IPS-NIHi7 (cell line): ENCODE data around the gene POTEJ.
"Not testable (repeated sequence)": the region's sequence is repeated elsewhere in the genome, so short reads cannot be mapped to it uniquely, and the experiment has no call there.

Experiments used
- DNase-seq: peaks from one replicate; pipeline ENCODE4 v3.0.0; 2012; ENCODE audit warnings: mixed read lengths; ENCODE audit errors: extremely low spot score

Gene POTEJ

DNA sequence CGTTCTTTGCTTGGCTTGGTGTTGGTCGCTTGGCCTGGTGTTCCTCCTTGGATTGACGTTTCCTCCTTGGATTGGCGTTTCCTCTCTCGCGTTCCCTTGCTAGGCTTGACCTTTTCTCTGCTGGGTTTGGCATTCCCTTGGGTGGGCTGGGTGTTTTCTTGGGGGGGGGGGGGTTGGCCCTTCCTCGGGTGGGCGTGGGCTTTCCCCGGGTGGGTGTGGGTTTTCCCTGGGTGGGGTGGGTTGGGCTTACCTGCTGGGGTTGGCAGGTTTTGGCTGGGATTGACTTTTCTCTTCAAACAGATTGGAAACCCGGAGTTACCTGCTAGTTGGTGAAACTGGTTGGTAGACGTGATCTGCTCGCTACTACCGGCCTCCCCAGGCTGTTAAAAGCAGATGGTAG is at the start of gene POTEJ:
Gene POTEJ (plus strand): TSS at position 301 of the 400 bp plus-strand sequence. CDS start 93 bp downstream, at position 394.
- not testable (repeated sequence) for DNase-seq

DNA sequence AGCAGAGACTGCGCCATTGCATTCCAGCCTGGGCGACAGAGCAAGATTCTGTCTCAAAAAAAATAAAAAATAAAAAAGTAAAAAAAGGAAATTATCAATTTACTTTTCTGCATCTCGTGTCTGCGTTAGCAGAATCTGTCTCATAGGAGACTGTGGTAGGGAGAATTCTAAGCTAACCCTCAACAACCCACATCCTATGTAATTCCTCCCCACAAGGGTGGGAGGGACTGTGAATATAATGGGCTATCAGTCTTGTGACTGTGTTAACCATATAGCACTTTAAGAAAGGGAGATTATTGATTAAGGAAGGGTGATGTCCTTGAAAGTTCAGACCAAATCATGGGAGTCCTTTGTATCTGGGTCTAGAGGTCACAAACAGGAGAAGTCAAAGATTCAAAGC is 45.1 kb upstream of the POTEJ start:
- DNase-seq, result not testable (repeated sequence)

DNA sequence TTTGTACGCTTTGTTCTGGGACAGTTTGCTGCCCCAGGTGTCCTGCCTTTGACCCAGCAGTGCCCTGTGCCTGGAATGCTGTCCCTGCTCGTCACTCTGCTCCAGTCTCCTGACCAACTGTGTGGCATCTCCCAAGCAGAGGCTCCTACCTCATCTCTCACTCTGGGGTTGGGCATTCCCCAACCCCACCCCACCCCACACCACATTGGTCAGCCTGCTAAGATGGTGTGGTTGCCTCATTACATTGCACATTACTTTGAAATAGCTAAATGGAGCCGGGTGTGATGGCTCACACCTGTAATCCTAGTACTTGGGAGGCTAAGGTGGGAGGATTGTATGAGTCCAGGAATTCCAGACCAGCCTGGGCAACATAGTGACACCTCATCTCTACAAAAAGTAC is 39.3 kb upstream of the POTEJ start:
- not testable (repeated sequence) for DNase-seq

DNA sequence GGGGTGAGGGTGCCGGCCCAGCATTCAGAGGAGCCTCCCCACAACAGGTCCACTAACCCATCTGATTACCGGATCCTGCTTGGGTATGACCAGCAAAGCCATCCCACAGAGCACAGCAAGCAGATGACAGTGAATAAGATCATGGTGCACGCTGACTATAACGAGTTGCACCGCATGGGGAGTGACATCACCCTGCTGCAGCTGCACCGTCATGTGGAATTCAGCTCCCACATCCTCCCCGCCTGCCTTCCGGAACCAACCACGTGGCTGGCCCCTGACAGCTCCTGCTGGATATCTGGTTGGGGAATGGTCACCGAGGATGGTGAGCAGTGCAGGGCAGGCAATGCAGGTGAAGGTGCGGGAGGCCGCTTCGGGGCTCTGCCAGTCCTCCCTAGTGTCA is 37.0 kb upstream of the POTEJ start:
- DNase-seq, result not testable (repeated sequence)

DNA sequence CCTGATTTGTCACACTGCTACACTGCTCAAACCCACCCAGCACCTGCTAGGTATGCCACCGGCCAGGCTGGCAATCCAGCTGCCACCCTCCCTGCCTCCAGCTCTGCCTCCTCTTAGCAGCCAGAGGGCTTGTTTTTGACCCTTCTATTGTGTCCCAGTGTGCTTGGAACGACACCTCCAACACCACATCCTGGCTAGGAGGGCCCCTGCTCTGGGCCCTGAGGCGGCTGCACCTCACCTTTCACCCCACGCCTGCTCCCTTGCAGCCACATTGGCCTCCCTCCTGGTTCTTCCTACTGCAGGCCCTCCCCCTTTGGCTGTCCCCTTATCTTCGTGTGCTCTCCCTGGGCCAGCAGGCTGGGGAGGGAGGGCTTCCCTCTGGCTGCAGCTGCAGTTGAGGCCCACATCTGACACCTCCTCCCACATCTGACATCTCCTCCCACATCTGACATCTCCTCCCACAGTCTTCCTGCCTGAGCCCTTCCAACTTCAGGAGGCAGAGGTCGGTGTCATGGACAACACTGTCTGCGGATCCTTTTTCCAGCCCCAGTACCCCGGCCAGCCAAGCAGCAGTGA is 34.9 kb upstream of the POTEJ start:
- not testable (repeated sequence) for DNase-seq

DNA sequence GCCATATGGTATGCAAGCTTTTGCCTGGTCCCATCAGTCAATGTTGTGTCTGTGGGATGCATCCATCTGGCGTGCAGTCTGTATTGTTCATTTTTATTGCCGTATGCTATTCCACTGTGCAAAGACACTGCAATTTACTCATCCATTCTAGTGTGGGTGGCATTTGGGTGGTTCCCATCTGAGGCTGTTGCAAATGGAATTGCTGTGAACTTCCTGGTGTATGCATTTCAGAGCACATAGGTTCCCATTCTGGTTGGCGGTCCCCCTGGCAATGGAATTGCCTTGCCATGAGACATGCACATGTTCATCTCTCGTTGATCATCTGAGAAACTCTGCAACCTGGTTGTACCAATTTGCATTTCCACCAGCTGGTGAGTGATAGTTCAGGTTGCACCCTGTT is 33.7 kb upstream of the POTEJ start:
- not testable (repeated sequence) for DNase-seq

DNA sequence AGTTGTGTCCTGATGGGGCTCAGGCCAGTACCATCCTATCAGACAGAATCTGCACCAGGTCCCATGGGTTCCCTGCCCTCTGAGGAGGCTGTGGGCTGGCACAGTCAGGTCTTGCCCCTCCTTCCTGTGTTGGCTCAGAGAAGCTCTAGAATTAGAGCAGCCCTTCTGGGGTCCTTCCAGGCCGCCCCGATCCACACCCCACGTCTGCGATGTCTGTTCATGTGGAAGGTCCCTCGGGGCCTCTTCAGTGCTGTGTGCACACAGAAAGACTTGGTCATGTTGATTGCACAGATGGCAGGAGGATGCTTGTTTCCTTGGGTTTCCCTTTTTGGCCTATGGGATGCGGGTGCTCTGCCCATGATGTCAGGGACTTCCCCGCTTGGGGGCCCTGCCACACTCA is 32.1 kb upstream of the POTEJ start:
- not testable (repeated sequence) for DNase-seq

DNA sequence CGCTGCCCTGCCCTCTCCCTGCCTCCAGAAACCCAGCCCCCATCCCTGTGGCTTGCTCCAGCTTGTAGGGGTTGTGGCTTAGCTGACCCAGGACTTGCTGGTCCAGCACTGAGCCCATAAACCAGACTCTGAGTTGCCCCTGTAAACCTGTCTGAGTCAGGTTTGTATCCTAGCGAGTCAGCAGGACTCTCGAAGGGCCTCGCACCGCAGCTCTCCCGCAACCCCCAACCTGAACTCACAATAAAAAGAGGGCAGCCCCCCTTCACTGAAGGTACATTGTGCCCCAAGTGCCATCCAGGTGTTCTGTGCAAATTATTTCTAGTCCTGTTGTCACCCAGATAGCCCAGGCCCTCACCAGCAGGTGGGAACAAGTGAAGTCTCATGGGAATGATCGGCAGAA is 29.7 kb upstream of the POTEJ start:
- DNase-seq, result not testable (repeated sequence)

DNA sequence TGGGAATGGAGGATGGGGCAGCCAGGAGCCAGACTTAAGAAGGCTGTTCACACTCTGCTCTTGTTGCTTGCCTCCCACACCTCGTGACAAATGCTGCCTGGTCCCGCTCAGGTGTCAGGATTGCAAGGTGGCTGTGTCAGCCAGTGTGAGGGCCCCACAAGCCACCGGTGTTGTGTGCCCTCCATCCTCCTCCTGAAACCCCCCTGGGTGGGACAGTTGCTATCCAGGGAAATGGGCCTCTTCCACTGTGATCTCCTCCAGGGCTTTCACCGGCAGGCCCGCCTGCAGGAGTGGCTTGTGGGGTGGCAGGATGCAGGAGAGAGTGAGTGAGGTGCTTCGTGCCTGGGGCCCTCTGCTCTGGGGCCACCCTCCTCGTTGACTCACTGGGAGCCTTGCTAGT is 28.3 kb upstream of the POTEJ start:
- not testable (repeated sequence) for DNase-seq

DNA sequence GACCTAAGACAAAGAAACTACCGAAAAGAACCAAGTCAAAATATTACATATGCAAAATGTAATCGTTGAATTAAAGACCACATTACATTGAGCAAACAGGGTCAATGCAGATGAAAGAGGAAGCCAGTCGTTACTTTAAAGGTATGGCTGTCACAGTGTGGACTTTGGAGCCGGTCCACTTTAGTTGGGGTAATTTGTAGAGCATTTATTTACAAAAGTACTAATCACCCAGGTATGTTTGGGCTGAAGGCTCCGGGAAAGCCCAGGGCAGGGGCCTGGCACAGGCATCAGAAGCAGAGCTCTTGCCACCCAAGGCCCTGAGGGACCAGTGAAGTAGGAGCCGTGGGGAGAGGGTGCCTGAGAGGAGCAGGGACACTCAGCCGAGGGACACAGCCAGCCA is 27.7 kb upstream of the POTEJ start:
- DNase-seq, result not testable (repeated sequence)

DNA sequence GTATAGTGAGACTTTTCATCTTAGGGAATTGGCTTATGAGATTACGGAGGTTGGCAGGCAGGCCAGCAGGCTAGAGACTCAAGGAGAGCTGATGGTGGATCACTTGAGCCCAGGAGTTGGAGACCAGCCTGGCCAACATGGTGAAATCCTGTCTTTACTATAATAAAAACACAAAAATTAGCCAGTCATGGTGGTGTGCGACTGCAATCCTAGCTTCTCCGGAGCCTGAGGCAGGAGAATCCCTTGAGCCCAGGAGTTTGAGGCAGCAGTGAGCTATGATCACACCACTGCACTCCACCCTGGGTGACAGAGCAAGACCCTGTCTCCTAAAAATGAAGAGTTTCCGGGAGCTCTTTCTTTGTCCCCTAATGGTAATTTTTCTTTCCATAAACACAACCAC is 26.5 kb upstream of the POTEJ start:
- not testable (repeated sequence) for DNase-seq

DNA sequence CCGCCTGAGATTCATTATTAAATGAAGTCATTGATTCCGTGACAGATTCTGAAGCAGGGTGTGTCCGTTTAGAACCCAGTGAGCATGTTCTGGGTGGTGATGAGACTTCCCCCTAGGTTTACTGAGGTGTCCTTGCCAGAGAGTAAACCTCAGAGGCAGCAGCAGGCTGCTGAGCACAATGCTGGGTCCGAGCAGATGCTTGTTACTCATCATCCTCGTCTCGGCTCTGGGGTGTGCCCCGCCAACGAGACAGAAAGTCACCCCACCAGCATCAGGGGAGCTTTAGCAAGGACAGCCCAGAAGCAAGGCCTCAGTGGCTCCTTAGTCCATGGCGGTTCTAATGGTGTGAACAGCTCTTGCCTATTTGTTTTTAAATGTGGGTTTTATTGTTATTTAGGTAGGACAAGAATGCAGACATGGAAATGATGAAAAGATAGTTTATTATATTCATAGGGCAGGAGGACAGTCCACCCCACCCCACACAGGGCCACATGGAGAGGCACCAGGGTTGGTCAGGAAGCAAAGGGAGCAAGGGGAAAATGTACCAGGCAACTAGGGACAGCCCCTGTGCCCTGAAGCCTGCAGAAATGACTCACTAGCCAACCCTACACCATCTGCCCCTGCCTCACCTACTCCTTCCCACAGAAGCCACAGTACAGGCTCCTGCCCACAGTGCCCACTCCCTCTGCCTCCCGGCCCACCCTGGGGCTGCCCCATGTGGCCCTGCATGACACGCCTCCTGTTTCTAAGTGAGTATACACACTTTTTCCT is 22.4 kb upstream of the POTEJ start:
- not testable (repeated sequence) for DNase-seq

DNA sequence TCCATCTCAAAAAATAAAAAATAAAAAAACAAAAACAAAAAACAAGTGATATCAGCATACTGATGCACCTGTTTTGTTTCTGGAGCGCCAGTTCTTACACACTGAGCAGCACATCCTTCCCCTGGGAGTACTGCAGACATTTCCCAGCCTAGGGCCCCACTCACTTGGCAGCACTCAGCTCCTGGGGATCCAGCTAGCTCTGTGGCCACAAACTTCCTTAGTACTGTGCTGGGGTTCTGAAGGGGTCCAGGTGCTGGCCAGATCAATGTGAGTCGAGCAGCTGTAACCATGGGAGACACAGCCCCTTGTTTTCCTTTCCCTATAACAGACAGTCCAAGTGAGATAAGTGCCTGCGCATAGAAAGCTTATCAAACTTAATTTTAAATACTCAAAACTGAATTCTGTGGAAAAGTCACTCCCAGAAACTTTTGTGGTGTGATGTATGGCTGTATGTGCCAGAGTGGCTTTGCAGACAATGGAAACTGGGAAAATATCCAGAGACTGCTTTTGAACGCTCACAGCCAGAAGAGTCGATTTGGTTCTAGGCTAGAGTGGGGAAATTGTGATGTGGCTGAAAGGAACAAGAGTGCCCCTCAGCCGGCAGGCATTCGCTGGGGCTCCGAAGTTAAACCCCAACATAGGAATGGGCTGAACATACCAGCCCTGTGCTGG is 20.9 kb upstream of the POTEJ start:
- not testable (repeated sequence) for DNase-seq

DNA sequence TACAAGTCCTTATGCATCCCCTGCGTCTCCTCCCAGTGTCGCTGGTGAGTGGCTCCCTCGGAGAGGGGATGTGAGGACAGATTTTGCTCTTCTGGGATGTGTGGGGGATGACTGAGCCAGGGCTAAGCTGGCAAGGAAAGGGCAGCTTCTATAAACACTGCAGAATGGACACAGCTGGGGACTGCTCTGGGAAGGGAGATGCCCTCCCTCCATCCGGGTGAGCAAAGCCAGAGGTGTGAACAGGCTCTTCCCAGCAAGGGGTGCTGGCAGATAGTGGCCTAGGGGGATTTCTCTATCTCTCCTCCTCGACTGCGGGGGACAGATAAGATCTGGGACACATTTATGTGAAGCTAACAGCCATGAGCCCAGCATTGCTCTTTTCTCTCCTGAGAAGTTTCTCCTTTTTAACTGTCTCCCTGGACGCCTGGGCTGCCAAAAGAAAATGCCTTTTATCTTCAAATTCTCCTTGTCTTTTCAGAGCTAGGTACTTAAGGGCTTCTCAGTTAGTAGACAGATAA is 20.3 kb upstream of the POTEJ start:
- not testable (repeated sequence) for DNase-seq

DNA sequence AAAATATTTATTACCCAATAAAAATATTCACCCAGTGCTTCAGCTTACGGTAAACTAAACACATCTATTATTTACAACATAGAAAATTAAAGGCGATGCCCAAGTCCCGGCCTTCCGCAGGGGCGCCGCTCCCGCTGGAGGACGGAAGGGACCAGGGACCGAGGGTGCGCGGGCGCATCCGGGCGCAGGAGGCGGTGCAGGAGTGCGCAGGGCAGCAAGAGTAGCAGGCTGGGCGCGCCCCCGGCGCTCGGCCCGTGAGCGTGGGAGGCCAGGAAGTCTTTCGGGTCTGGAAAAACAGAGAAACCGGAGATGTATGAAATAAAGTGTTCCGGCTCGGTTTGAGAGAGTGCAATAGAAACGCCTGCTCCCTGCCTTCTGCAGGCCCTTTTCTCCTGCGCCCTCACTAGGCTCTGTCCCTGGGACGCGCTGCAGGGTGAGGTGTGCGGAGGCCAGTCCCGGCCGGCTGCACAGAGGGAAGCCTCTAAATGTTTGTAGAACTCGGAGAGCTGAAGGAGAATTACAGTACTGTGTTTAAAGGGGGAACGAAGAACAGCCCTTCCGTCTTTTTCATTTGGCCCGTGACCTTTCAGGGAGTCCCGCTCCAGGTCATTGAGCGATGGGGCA is 18.3 kb upstream of the POTEJ start:
- DNase-seq, result not testable (repeated sequence)

DNA sequence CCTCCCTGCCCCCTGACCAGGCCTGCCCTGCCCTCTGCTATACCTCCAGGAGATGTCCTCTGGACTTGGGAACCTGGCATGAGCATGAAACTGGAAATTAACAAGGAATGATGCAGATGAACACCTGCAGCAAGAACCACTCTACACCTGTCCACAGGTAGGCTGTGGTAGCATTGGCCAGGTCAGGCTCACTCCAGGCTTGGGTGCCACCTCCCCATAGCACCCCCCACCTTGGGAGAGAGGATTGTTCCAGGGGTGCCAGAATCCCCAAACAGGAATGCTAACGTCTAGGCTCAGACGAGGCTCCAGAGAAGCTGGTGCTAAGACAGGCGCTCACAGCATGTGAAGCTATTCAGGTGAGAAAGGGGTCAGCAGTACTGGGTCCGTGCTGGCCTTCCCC is 17.2 kb upstream of the POTEJ start:
- DNase-seq, result not testable (repeated sequence)

DNA sequence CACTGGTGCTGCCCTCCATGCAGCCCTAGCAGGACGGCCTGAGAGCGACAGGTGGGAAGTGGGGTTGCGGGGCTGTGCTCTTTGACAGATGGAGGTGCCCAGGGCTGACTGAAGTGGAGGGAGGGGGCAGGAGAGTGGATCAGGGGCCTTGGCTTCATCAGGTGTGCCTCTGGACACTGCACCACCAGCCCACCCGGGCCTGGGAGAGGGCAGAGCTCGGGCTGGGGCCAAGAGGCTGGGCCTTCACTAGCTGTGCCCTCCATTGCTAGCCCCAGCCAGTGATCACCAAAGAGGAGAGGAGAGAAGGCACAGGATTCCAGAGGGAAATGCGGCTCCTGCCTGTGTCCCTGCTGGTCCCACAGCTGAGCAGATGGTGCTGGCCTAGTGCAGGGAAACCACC is 14.5 kb upstream of the POTEJ start:
- not testable (repeated sequence) for DNase-seq

DNA sequence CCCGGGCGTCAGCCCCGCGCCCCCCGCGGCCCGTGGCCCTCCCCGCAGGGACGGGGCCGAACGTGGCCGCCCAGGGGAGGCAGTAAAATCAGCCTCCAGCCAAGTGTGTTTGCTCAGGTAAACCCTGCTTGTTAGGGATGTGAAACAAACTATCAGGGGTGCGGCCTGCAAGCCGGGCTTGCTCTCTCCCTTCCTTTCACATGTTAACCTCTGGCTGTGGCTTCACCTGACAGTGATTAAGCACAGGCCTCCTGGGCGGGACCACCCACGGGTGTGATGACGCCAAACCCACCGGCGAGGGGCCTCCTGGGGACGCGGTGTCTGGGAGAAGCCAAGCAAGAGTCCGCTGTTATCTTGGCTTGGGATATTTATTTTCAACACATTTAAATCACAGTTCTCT is 13.2 kb upstream of the POTEJ start:
- not testable (repeated sequence) for DNase-seq

DNA sequence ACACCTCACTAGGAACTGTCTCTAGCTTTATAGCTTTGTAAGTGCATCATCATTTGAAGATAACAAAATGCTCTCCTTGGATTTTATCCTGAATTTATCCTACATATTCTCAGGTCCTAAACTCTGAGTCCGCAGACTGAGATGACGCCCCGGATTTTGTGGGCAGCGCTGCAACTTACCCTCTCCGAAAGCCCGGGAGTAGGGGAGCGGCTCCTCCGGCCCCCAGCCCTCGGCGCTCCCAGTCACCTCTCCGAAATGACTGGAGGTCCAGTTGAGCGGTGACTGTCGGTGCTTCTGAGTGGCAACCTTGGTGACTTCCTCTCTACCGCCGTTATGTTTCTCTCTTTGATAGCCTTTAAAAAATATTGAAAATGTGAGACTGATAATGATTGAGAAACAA is 12.8 kb upstream of the POTEJ start:
- DNase-seq, result not testable (repeated sequence)

DNA sequence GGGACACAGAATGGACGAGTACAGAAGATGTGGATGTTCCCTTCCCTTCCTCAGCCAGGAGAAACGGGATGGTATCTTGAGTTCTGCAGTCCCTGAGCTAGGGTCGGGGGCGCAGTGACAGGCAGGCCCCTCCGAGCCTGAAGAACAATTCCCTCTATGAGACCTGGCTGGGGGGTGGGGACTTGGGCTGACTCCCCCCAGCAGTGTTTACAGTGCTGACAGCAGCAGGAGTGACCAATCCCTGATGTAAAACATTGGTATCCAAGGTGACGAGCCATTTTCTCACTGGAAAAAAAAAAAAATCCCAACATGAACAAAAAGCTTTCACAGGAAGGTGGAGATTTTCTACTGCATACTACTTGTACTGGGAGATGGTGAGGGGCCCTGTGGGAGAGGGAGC is 11.8 kb upstream of the POTEJ start, which contains the start of gene CFC1:
Gene CFC1 (minus strand): TSS at position 183 of the 400 bp plus-strand sequence. CDS start 288 bp downstream, outside the sequence.
- not testable (repeated sequence) for DNase-seq

DNA sequence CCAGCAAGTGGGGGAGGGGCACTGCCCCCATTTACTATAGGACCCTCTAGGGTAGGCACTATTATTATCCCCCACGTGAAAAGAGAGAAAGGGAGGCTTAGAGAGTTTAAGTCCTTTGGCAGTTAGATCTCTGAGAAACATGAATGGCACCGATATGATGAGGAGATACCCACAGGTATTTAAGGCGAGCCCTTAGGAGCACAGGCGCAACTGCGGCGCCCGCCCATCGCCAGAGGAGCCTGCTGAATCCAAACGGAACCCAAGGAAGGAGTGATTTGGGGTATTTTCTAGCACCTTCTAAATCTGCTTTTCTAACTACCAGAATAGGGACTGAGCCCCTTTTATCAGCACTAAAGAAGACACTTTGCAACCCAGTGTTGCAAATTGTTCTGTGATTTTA is 11.3 kb upstream of the POTEJ start:
- not testable (repeated sequence) for DNase-seq
